ENCODE results near the gene LRP2BP.

The LRP2BP gene

GRCh38 chr4:185405296-185405999 is 9.7 kb upstream of the LRP2BP start:
- H3K36me3 Mint-ChIP-seq = peaks cover 93% of the 10 kb centered on the region
- H3K4me1 Mint-ChIP-seq = peaks cover 5% of the 10 kb centered on the region
- no peak overlapping the region for H3K4me3 Mint-ChIP-seq
- no peaks in the 10 kb centered on the region for H3K9me3 Mint-ChIP-seq
- ATAC-seq = peak; percentile 66
- no peak for DNase-seq (ENCODE audit: low spot score in 2 of 2)
- peak overlapping the region; percentile 83 for H3K27ac Mint-ChIP-seq

GRCh38 chr4:185404031-185404430 is 8.3 kb upstream of the LRP2BP start:
- no peak overlapping the region for H3K27ac Mint-ChIP-seq
- ATAC-seq (no peak), DNase-seq (ENCODE audit: low spot score in 2 of 2) (no peak)
- peaks cover 5% of the 10 kb centered on the region for H3K4me1 Mint-ChIP-seq
- H3K4me3 Mint-ChIP-seq = no peak overlapping the region
- peaks cover 94% of the 10 kb centered on the region for H3K36me3 Mint-ChIP-seq
- no peaks in the 10 kb centered on the region for H3K9me3 Mint-ChIP-seq

GRCh38 chr4:185399466-185399865 is 3.7 kb upstream of the LRP2BP start:
- peak overlapping the region; percentile 74 for H3K4me3 Mint-ChIP-seq
- H3K36me3 Mint-ChIP-seq = peaks cover 85% of the 10 kb centered on the region
- no peaks in the 10 kb centered on the region for H3K9me3 Mint-ChIP-seq
- no peak for DNase-seq (ENCODE audit: low spot score in 2 of 2)
- peaks cover 9% of the 10 kb centered on the region for H3K4me1 Mint-ChIP-seq
- ATAC-seq = no peak
- no peak overlapping the region for H3K27ac Mint-ChIP-seq

- H3K4me3 Mint-ChIP-seq = peak overlapping the region; percentile 74
- peaks cover 76% of the 10 kb centered on the region for H3K36me3 Mint-ChIP-seq
- peaks cover 14% of the 10 kb centered on the region for H3K4me1 Mint-ChIP-seq
- no peaks in the 10 kb centered on the region for H3K9me3 Mint-ChIP-seq
- no peak overlapping the region for H3K27ac Mint-ChIP-seq
- no peak for ATAC-seq
- DNase-seq (ENCODE audit: low spot score in 2 of 2) = no peak
These were observed 2.9 kb upstream of the LRP2BP start for GRCh38 chr4:185398618-185399017.

GRCh38 chr4:185396724-185397385 is 1.1 kb upstream of the LRP2BP start, which contains the start of gene ANKRD37:
Gene ANKRD37 (plus strand): TSS chr4:185396841. CDS start chr4:185396924, 83 bp downstream.
- peak in 1 of 2 donors; percentile 8 for DNase-seq (ENCODE audit: low spot score in 2 of 2)
- peaks cover 59% of the 10 kb centered on the region for H3K36me3 Mint-ChIP-seq

GRCh38 chr4:185395956-185396723 is 416 bp upstream of the LRP2BP start:
- DNase-seq (ENCODE audit: low spot score in 2 of 2) (peak; percentile 97 to 99), ATAC-seq (peak; percentile 87)
- H3K4me3 Mint-ChIP-seq = peak overlapping the region; percentile 74
- peak overlapping the region; percentile 84 for H3K27ac Mint-ChIP-seq
- H3K4me1 Mint-ChIP-seq = peaks cover 14% of the 10 kb centered on the region
- peaks cover 52% of the 10 kb centered on the region for H3K36me3 Mint-ChIP-seq
- H3K9me3 Mint-ChIP-seq = no peaks in the 10 kb centered on the region

More at GRCh38 chr4:185396724-185397385, 1.1 kb upstream of the LRP2BP start, which contains the start of gene ANKRD37:
- peak within 1 kb of the TSS; percentile 84 for H3K27ac Mint-ChIP-seq
- ATAC-seq = no peak
- peak within 1 kb of the TSS; percentile 74 for H3K4me3 Mint-ChIP-seq
- H3K4me1 Mint-ChIP-seq = peaks cover 14% of the 10 kb centered on the region
- no peaks in the 10 kb centered on the region for H3K9me3 Mint-ChIP-seq

- ATAC-seq (peak; percentile 72), DNase-seq (ENCODE audit: low spot score in 2 of 2) (peak in 1 of 2 donors; percentile 57)
- peaks cover 14% of the 10 kb centered on the region for H3K4me1 Mint-ChIP-seq
- H3K36me3 Mint-ChIP-seq = peaks cover 37% of the 10 kb centered on the region
- H3K9me3 Mint-ChIP-seq = no peaks in the 10 kb centered on the region
- H3K27ac Mint-ChIP-seq = peak overlapping the region; percentile 1
- peak overlapping the region; percentile 74 for H3K4me3 Mint-ChIP-seq
These were observed 1.0 kb downstream of the LRP2BP start for GRCh38 chr4:185394568-185395237.

- H3K9me3 Mint-ChIP-seq = no peaks in the 10 kb centered on the region
- no peak overlapping the region for H3K4me3 Mint-ChIP-seq
- ATAC-seq = no peak
- DNase-seq (ENCODE audit: low spot score in 2 of 2) = no peak
- no peak overlapping the region for H3K27ac Mint-ChIP-seq
- H3K4me1 Mint-ChIP-seq = peaks cover 13% of the 10 kb centered on the region
- peaks cover 12% of the 10 kb centered on the region for H3K36me3 Mint-ChIP-seq
These were observed 3.6 kb downstream of the LRP2BP start for GRCh38 chr4:185392156-185392555.

GRCh38 chr4:185390941-185391340 is 4.8 kb downstream of the LRP2BP start:
- Mint-ChIP-seq H3K4me1 (peaks cover 9% of the 10 kb centered on the region), H3K27ac (no peak overlapping the region), H3K4me3 (no peak overlapping the region), H3K36me3 (no peaks in the 10 kb centered on the region), H3K9me3 (no peaks in the 10 kb centered on the region)
- DNase-seq (ENCODE audit: low spot score in 2 of 2) (no peak), ATAC-seq (no peak)

GRCh38 chr4:185387957-185388356 is 7.8 kb downstream of the LRP2BP start:
- DNase-seq (ENCODE audit: low spot score in 2 of 2) (no peak), ATAC-seq (no peak)
- Mint-ChIP-seq H3K4me1 (no peaks in the 10 kb centered on the region), H3K36me3 (peaks cover 4% of the 10 kb centered on the region), H3K9me3 (no peaks in the 10 kb centered on the region), H3K4me3 (no peak overlapping the region), H3K27ac (no peak overlapping the region)

GRCh38 chr4:185384930-185385331 is 10.8 kb downstream of the LRP2BP start:
- Mint-ChIP-seq H3K4me3 (no peak overlapping the region), H3K27ac (no peak overlapping the region), H3K36me3 (peaks cover 4% of the 10 kb centered on the region), H3K9me3 (peaks cover 6% of the 10 kb centered on the region), H3K4me1 (no peaks in the 10 kb centered on the region)
- DNase-seq (ENCODE audit: low spot score in 2 of 2) (no peak), ATAC-seq (no peak)

GRCh38 chr4:185384061-185384460 is 11.7 kb downstream of the LRP2BP start:
- no peaks in the 10 kb centered on the region for H3K4me1 Mint-ChIP-seq
- ATAC-seq (no peak), DNase-seq (ENCODE audit: low spot score in 2 of 2) (no peak)
- H3K4me3 Mint-ChIP-seq = no peak overlapping the region
- H3K27ac Mint-ChIP-seq = no peak overlapping the region
- H3K9me3 Mint-ChIP-seq = peaks cover 6% of the 10 kb centered on the region
- H3K36me3 Mint-ChIP-seq = peaks cover 4% of the 10 kb centered on the region

- H3K4me3 Mint-ChIP-seq = no peak overlapping the region
- DNase-seq (ENCODE audit: low spot score in 2 of 2) (no peak), ATAC-seq (no peak)
- peaks cover 6% of the 10 kb centered on the region for H3K9me3 Mint-ChIP-seq
- H3K4me1 Mint-ChIP-seq = no peaks in the 10 kb centered on the region
- H3K36me3 Mint-ChIP-seq = peaks cover 4% of the 10 kb centered on the region
- no peak overlapping the region for H3K27ac Mint-ChIP-seq
These were observed 12.3 kb downstream of the LRP2BP start for GRCh38 chr4:185383451-185383850.

GRCh38 chr4:185382754-185383153 is 13.0 kb downstream of the LRP2BP start:
- Mint-ChIP-seq H3K36me3 (peaks cover 4% of the 10 kb centered on the region), H3K4me3 (no peak overlapping the region), H3K4me1 (no peaks in the 10 kb centered on the region), H3K9me3 (peaks cover 6% of the 10 kb centered on the region), H3K27ac (no peak overlapping the region)
- no peak for DNase-seq (ENCODE audit: low spot score in 2 of 2)
- ATAC-seq = no peak
